Measurements from ENCODE around the gene DNAJC15. TPM values are rescaled to one million over a fixed set of nuclear protein-coding genes. Genes with fewer than 3 reads are reported as not detected.

The DNAJC15 gene
- total RNA-seq, 2 experiments from 2014 or later: 2.2 TPM; not detected in 1

GRCh38 chr13:43119206-43119605, 95.8 kb downstream of the DNAJC15 start:
- Histone ChIP-seq H2AFZ (ENCODE audit: low read length) (no peak overlapping the region), H4K20me1 (ENCODE audit: insufficient read depth, low read length) (no peaks in the 10 kb centered on the region), H3K36me3 (ENCODE audit: insufficient read depth, low read length) (no peaks in the 10 kb centered on the region), H3K9me2 (ENCODE audit: insufficient read depth, low read length) (no peaks in the 10 kb centered on the region), H3K4me2 (ENCODE audit: low read length) (no peak overlapping the region), H3K4me3 (ENCODE audit: low read depth, low read length, poor library complexity, severe bottlenecking) (no peak overlapping the region), H3K27ac (ENCODE audit: low read depth, low read length, poor library complexity, severe bottlenecking) (no peak overlapping the region), H3K79me2 (ENCODE audit: insufficient read depth, low read depth, low read length) (no peaks in the 10 kb centered on the region), H3K4me1 (ENCODE audit: insufficient read depth, low read length, poor library complexity, severe bottlenecking) (no peaks in the 10 kb centered on the region), H3K9me3 (ENCODE audit: low read length) (no peaks in the 10 kb centered on the region)
- intact Hi-C loops (cut with micrococcal nuclease; ENCODE audit: unreplicated experiment): no loop called here
- CTCF ChIA-PET (ENCODE audit: unreplicated experiment): no interaction called here
- POLR2A ChIA-PET: no interaction called here
- TF ChIP-seq EZH2phosphoT487 (IDR thresholded peaks at IDR 0.05; ENCODE audit: borderline replicate concordance, low read depth, low read length): no peak
- no TSS peak for BruUV-seq (replicated peaks)
- DNase-seq (ENCODE audit: low spot score): no peak

GRCh38 chr13:43122791-43123190, 99.4 kb downstream of the DNAJC15 start:
- TF ChIP-seq EZH2phosphoT487 (IDR thresholded peaks at IDR 0.05; ENCODE audit: borderline replicate concordance, low read depth, low read length): no peak
- TF ChIP-seq, protein P1, sequence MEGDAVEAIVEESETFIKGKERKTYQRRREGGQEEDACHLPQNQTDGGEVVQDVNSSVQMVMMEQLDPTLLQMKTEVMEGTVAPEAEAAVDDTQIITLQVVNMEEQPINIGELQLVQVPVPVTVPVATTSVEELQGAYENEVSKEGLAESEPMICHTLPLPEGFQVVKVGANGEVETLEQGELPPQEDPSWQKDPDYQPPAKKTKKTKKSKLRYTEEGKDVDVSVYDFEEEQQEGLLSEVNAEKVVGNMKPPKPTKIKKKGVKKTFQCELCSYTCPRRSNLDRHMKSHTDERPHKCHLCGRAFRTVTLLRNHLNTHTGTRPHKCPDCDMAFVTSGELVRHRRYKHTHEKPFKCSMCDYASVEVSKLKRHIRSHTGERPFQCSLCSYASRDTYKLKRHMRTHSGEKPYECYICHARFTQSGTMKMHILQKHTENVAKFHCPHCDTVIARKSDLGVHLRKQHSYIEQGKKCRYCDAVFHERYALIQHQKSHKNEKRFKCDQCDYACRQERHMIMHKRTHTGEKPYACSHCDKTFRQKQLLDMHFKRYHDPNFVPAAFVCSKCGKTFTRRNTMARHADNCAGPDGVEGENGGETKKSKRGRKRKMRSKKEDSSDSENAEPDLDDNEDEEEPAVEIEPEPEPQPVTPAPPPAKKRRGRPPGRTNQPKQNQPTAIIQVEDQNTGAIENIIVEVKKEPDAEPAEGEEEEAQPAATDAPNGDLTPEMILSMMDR (conservative IDR thresholded peaks at IDR 0.05; ENCODE audit: low read length): no peak
- Histone ChIP-seq H3K4me3 (ENCODE audit: low read depth, low read length, poor library complexity, severe bottlenecking) (no peak overlapping the region), H3K4me2 (ENCODE audit: low read length) (no peak overlapping the region), H3K9me2 (ENCODE audit: insufficient read depth, low read length) (no peaks in the 10 kb centered on the region), H3K27ac (ENCODE audit: low read depth, low read length, poor library complexity, severe bottlenecking) (no peak overlapping the region), H3K9me3 (ENCODE audit: low read length) (no peaks in the 10 kb centered on the region), H3K36me3 (ENCODE audit: insufficient read depth, low read length) (no peaks in the 10 kb centered on the region), H3K4me1 (ENCODE audit: insufficient read depth, low read length, poor library complexity, severe bottlenecking) (peaks cover 11% of the 10 kb centered on the region), H4K20me1 (ENCODE audit: insufficient read depth, low read length) (no peaks in the 10 kb centered on the region), H2AFZ (ENCODE audit: low read length) (no peak overlapping the region), H3K79me2 (ENCODE audit: insufficient read depth, low read depth, low read length) (no peaks in the 10 kb centered on the region)
- CTCF ChIA-PET (ENCODE audit: unreplicated experiment): interaction anchor here (0.6 kb wide), 1 partner anchor 97 kb away, joined by 8 read pairs; no protein-coding TSS in a partner anchor
- intact Hi-C loops (cut with micrococcal nuclease; ENCODE audit: unreplicated experiment): no loop called here
- DNase-seq (ENCODE audit: low spot score): no peak
- BruUV-seq (replicated peaks): no TSS peak
- POLR2A ChIA-PET: no interaction called here

DNA sequence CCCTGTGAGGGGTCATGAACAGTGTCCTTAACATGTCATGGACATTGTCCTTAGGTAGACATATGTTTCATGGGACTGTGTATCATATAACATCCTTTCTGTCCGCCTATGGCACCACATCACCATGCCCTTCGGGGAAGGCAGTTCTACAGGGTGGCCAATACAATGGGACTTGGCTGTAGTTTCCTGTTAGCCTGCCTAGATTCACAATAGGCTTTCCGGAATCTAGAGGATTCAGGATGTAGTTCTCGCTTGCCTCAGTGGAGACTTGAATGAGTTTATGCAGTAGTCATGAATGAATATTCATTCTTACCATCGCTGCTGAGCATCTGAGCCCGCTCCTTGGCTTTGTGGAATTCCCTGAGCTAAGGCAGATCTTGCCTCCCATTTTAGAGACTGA, 100.5 kb downstream of the DNAJC15 start:
- Histone ChIP-seq H3K4me2 (ENCODE audit: low read length) (no peak overlapping the region), H3K4me1 (ENCODE audit: insufficient read depth, low read length, poor library complexity, severe bottlenecking) (peaks cover 18% of the 10 kb centered on the region), H2AFZ (ENCODE audit: low read length) (no peak overlapping the region), H3K27ac (ENCODE audit: low read depth, low read length, poor library complexity, severe bottlenecking) (no peak overlapping the region), H3K4me3 (ENCODE audit: low read depth, low read length, poor library complexity, severe bottlenecking) (no peak overlapping the region), H3K36me3 (ENCODE audit: insufficient read depth, low read length) (no peaks in the 10 kb centered on the region), H4K20me1 (ENCODE audit: insufficient read depth, low read length) (no peaks in the 10 kb centered on the region), H3K9me2 (ENCODE audit: insufficient read depth, low read length) (no peaks in the 10 kb centered on the region), H3K9me3 (ENCODE audit: low read length) (no peaks in the 10 kb centered on the region), H3K79me2 (ENCODE audit: insufficient read depth, low read depth, low read length) (no peaks in the 10 kb centered on the region)
- no peak for TF ChIP-seq EZH2phosphoT487 (IDR thresholded peaks at IDR 0.05; ENCODE audit: borderline replicate concordance, low read depth, low read length)
- TF ChIP-seq, protein P1 (conservative IDR thresholded peaks at IDR 0.05; ENCODE audit: low read length): no peak
- no peak for DNase-seq (ENCODE audit: low spot score)
- ChIA-PET CTCF (ENCODE audit: unreplicated experiment) (no interaction called here), POLR2A (no interaction called here)
- BruUV-seq (replicated peaks): no TSS peak
- intact Hi-C loops (cut with micrococcal nuclease; ENCODE audit: unreplicated experiment): no loop called here
